CD4-positive, alpha-beta T cell treated with Interleukin-15 for 4 hours (primary cell): ENCODE measurements around the gene CHRM5.
"Not testable (repeated sequence)": the region's sequence is repeated elsewhere in the genome, so short reads cannot be mapped to it uniquely, and the experiment has no call there.

Experiments
- DNase-seq: peaks from one replicate; pipeline ENCODE4 v3.0.0-alpha.2; 2020; ENCODE audit warnings: low spot score

Gene CHRM5

DNA sequence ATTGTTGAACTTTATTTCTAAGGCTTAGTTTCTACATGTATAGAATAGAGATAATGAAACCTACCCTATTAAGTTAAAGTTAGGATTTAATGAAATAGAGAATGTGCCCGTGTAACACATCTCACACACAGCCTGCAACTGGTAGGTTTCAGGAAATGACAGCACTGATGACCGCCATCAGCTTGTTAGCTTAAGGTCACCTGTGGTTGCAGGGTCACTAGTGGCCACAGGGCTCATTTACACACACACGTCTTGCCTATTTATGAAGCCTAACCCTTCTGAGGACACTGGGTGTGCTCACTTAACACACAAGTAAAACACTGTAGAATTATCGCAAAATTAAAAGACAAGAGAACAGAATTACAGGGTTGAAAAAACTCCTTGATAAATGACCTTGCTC is 20.1 kb downstream of the CHRM5 start:
- no peak for DNase-seq

GRCh38 chr15:33994005-33994615 is 25.8 kb downstream of the CHRM5 start:
- DNase-seq = no peak

DNA sequence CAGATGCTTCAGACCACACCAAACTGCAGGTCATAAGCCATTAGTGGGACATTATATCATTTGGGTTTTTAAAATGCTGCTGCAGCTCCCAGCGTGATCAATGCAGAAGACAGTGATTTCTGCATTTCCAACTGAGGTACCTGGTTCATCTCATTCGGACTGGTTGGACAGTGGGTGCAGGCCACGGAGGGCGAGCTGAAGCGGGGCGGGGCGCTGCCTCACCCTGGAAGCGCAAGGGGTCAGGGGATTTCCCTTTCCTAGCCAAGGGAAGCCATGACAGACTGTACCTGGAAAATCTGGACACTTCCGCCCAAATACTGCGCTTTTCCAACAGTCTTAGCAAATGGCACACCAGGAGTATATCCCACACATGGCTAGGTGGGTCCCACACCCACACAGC is 27.4 kb downstream of the CHRM5 start:
- DNase-seq = not testable (repeated sequence)

DNA sequence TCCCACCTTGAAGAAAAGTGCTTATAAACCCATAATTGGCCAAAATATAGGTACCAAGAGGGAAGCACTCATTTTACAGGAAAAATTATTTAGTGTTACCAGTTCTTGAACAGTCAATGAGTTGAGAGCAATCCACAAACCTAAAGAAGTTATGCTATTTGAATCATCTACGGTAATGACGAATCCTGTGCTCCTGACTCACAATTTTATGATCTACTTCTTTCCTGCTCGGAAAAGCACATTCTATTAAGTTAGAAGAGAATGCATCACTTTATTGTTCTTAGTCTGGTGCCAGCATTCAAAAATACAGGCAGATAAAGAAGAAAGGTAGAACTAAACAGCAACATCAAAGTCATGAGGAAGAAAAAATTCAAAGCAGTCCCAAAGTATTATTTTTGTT is 33.2 kb downstream of the CHRM5 start:
- no peak for DNase-seq

DNA sequence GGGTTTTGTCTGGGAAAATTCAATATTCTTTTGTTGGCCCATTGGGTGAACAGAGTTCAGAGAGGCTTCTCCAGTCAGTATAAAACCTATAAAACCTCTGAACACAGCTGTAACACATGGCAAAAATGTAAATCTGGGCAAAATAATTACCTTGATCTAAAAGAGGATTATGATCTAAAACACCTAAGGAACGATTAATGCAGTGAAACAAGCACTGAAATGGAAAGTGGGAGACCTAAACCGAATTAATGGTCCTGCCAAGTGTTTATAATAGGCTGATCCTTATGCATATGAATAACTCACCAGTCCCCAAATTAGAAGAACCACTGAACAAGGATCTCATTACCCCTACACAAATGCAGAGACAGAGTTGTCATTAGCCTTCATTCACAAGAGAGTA is 38.1 kb downstream of the CHRM5 start:
- no peak for DNase-seq

GRCh38 chr15:34009656-34010055 is 41.4 kb downstream of the CHRM5 start:
- no peak for DNase-seq

DNA sequence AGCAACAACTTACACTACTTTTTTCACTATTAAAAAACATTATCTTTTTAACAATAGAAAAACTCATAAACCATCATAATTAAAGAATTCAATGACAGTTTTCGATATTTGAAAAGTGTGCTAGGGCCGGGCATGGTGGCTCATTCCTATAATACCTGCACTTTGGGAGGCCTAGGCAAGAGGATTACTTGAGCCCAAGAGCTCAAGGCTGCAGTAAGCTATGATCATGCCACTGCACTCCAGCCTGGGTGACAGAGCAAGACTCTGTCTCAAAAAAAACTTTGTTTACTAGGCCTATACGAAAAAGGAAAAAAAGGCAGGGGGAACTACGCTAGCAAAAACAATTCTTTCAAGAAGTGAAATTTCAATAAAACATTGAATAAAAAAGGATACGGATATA is 42.6 kb downstream of the CHRM5 start:
- no peak for DNase-seq

- no peak for DNase-seq
Observed at GRCh38 chr15:34011481-34011880, 43.2 kb downstream of the CHRM5 start.

- no peak for DNase-seq
Observed at GRCh38 chr15:34012461-34013028, 44.2 kb downstream of the CHRM5 start.

DNA sequence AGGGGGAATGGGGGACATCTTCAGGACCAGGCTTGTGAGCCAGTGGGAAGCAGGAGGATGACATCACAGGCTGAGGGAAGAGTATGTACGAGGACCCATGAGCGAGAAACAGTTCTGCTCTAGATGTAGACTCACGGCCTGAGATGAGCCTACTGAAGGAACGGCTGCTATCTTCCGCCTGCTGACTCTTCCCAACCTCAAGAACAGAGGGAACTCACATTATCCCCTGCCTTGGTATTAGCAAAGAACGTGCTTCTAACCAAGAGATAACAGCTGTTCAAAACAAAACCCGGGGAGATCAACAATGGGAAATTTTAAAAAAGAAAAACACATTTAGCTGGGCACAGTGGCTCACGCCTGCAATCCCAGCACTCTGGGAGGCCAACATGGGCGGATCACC is 45.4 kb downstream of the CHRM5 start:
- no peak for DNase-seq

DNA sequence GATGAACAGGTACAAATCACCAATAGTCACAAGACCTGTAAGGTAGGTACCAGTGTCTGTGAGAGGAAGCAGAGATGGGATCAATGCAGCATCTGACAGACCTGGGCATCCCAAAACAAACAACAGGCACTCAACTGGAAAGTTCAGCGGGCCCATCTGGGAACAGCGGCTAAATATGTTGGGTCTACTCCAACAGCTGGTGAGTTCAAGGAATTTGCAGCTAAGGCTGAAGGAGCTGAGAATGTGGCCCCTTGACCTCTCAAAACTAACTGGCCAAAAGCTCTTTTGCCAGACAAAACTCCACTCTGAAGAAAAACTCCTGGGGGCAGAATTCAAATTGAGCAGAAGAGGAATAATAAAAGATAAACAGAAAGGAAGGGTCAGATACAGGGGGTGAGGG is 46.3 kb downstream of the CHRM5 start:
- DNase-seq = no peak

DNA sequence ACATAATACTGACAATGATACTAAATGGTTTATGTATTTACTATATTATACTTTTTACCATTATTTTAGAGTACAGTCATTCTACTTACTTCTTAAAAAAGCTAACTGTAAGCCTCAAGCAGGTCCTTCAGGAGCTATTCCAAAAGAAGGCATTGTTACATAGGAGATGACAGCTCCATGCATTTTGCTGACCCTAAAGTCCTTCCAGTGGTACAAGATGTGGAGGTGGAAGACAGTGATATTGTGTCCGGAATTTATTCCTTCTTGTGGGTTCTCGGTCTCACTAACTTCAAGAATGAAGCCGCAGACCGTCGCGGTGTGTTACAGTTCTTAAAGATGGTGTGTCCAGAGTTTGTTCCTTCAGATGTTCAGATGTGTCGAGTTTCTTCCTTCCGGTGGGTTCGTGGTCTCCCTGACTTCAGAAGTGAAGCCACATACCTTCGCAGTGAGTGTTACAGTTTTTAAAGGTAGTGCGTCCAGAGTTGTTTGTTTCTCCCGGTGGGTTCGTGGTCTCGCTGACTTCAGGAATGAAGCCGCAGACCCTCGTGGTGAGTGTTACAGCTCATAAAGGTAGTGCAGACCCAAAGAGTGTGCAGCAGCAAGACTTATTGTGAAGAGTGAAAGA is 49.8 kb downstream of the CHRM5 start:
- peak; percentile 14 for DNase-seq

GRCh38 chr15:34018738-34019137 is 50.4 kb downstream of the CHRM5 start:
- not testable (repeated sequence) for DNase-seq

- no peak for DNase-seq
Observed at GRCh38 chr15:34019369-34019990, 51.2 kb downstream of the CHRM5 start.

DNA sequence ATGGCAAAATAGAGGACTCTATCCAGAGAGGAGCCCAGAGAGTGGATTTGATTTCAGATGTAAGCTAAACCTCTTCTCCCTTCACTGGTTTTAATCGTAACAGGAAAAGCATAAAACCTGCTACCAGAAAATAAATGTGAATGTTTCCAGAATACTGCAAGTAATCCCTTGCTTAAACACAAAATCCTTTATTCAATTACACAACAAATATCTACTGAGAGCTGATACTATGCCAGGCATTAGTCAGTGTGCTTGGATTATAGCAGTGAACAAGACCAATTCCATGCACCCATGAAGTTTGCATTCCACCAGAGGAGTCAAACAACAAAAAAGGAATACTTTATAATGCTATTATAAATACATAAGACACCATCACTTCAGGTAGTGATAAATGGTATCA is 55.6 kb downstream of the CHRM5 start:
- DNase-seq = no peak

GRCh38 chr15:34025252-34025651 is 57.0 kb downstream of the CHRM5 start:
- DNase-seq = no peak

GRCh38 chr15:34027606-34028005 is 59.3 kb downstream of the CHRM5 start:
- DNase-seq = no peak

DNA sequence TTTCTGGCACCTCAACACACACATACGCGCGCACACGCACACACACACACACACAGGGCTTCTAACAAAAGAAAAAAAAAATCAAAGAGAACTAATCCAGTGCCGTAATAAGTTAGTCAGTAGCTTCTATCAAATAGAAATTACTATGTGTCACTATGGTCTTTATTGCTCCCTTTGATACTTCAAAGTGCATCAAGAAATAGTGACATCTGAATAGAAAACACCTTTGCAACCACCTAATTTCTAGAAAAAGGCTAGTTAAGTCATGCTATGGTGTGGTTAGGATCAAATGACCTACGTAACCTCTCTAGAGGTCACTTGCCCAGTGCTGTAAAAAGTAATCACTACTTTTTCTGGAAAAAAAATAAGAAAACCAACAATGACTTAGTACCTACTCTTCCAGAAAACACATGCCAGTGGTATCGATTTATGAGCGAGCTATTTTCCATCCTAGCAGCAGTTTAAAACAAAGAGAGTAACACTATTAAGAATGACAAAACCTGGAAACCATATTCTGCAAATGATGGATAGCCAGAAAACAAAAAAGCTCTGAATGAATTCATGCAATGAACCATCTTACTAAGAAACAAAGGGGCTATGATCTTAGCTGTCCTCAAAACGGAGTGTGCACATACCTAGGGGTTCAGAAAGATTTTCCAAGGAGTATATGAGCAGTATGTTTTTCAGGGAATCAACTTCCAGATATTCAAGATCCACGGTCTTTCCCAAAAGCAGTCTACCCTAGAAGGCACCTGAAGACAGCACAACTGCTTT is 63.9 kb downstream of the CHRM5 start:
- DNase-seq = no peak

GRCh38 chr15:34038023-34038870 is 70.0 kb downstream of the CHRM5 start:
- peak; percentile 68 for DNase-seq

- DNase-seq = peak; percentile 48
Observed at GRCh38 chr15:34038871-34039789, 70.8 kb downstream of the CHRM5 start, which contains the start of gene AVEN. AVEN (minus strand) TSS chr15:34039204; CDS start chr15:34039046, 158 bp downstream.

DNA sequence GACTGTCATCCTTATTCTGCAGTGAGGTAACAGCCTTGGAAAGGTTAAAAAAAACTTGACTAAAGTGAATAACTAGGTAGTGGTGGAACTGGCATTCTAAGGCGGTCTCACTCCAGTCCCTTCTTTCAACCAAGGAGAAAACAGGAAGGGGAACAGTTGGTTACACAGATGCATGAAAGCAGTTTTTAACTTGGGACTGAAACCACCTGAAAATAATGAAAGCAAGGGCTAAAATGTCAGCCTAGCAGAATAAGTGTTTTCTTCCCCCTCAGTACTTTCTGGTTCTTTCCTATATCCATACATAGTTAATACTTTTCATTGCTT is 71.5 kb downstream of the CHRM5 start:
- DNase-seq = peak; percentile 2
